Lower lobe of right lung (tissue), 2 donors: ENCODE data around the gene CNPY2. TPM values are rescaled to one million over a fixed set of nuclear protein-coding genes. Genes with fewer than 3 reads are reported as not detected.
"Not testable (repeated sequence)": the region's sequence is repeated elsewhere in the genome, so short reads cannot be mapped to it uniquely, and the experiment has no call there.

Experiments
- ATAC-seq, 2 donors: fragments of 200-7000 bp; cut with Tn5 transposase; one replicate each; pipeline ENCODE4 v1.9.1; 2020 to 2022; ENCODE audit warnings: mild to moderate bottlenecking in 2 of 2, moderate library complexity in 2 of 2
- DNase-seq: peaks from one replicate; pipeline ENCODE4 v3.0.0-alpha.2; 2020
- H3K27ac ChIP-seq: fragments of 200-600 bp; one replicate; pipeline ENCODE4 v1.8.0; 2022
- H3K27me3 ChIP-seq: fragments of 200-600 bp; one replicate; pipeline ENCODE4 v1.8.0; 2022; ENCODE audit warnings: low read depth
- H3K36me3 ChIP-seq: fragments of 200-600 bp; one replicate; pipeline ENCODE4 v1.8.0; 2022; ENCODE audit warnings: mild to moderate bottlenecking
- H3K4me1 ChIP-seq: fragments of 200-600 bp; one replicate; pipeline ENCODE4 v1.8.0; 2022
- H3K4me3 ChIP-seq: fragments of 200-600 bp; one replicate; pipeline ENCODE4 v1.8.0; 2022; ENCODE audit warnings: mild to moderate bottlenecking
- H3K9me3 ChIP-seq: fragments of 200-600 bp; one replicate; pipeline ENCODE4 v1.8.0; 2022
- intact Hi-C: fragments of 100-400 bp; cut with DNase I; formaldehyde crosslinking; loops from one replicate; pipeline ENCODE4 v1.11.0; 2022
- total RNA-seq: library from RNA; stranded (reverse); fragmentation: NEBNext Ultra II Directional; extraction: Animal tissue kit (Norgen Biotek cat#: 25700); gene quantifications from one replicate; pipeline ENCODE4 v1.2.1, GENCODE V29; 2021
- TF ChIP-seq, protein P1 (sequence below): fragments of 200-600 bp; IDR thresholded peaks from one replicate; pipeline ENCODE4 v1.8.0; 2022; ENCODE audit warnings: antibody characterized with exemption, mild to moderate bottlenecking
- donor health status: DM: no; HTN: yes; CAD: no; lungs with severe emphysema.

CNPY2 gene
- total RNA-seq, 1 donor from 2014 or later: 91.5 TPM

DNA sequence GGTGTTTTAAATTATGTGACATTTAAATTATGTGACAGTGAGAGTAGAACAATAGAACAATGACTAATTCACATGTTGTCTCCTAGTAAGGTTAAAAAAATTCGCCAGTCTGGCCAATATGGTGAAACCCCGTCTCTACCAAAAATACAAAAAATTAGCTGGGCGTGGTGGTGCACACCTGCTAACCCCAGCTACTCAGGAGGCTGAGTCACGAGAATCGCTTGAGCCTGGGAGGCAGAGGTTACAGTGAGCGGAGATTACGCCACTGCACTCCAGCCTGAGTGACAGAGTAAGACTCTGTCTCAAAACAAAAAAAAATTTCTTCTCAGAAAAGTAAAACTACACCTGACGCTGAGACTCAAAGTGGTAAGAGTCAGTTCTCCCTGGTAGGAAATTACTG, 18.4 kb downstream of the CNPY2 start:
- H3K27ac ChIP-seq: no peak overlapping the region
- H3K9me3 ChIP-seq: no peaks in the 10 kb centered on the region
- peaks cover 14% of the 10 kb centered on the region for H3K36me3 ChIP-seq
- peaks cover 60% of the 10 kb centered on the region for H3K4me1 ChIP-seq
- no peak for ATAC-seq
- TF ChIP-seq, protein P1, sequence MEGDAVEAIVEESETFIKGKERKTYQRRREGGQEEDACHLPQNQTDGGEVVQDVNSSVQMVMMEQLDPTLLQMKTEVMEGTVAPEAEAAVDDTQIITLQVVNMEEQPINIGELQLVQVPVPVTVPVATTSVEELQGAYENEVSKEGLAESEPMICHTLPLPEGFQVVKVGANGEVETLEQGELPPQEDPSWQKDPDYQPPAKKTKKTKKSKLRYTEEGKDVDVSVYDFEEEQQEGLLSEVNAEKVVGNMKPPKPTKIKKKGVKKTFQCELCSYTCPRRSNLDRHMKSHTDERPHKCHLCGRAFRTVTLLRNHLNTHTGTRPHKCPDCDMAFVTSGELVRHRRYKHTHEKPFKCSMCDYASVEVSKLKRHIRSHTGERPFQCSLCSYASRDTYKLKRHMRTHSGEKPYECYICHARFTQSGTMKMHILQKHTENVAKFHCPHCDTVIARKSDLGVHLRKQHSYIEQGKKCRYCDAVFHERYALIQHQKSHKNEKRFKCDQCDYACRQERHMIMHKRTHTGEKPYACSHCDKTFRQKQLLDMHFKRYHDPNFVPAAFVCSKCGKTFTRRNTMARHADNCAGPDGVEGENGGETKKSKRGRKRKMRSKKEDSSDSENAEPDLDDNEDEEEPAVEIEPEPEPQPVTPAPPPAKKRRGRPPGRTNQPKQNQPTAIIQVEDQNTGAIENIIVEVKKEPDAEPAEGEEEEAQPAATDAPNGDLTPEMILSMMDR: no peak
- intact Hi-C loops: no loop called here
- H3K27me3 ChIP-seq: no peaks in the 10 kb centered on the region
- no peak for DNase-seq
- no peak overlapping the region for H3K4me3 ChIP-seq

DNA sequence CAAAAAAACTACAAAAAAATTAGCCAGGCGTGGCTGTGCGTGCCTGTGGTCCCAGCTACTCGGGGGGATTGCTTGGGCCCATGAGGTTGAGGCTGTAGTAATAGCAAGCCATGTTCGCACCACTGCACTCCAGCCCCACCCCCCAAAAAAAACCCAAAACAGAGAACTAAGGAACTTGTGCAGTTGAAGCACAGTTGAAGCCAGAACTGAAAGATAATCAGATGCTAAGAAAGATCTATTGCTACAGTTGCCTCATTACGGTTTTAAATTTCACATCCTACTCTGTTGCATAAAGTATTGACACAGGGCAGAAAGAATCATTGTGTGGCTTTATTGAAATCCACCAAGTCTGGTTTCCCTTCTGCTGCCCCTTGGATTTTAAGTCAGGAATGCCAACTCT, 19.5 kb downstream of the CNPY2 start:
- Histone ChIP-seq H3K27me3 (no peaks in the 10 kb centered on the region), H3K27ac (no peak overlapping the region), H3K4me3 (no peak overlapping the region), H3K36me3 (peaks cover 20% of the 10 kb centered on the region), H3K4me1 (peaks cover 61% of the 10 kb centered on the region), H3K9me3 (no peaks in the 10 kb centered on the region)
- no peak for DNase-seq
- intact Hi-C loops: no loop called here
- TF ChIP-seq, protein P1: no peak
- ATAC-seq: no peak

GRCh38 chr12:56293795-56294194, 22.0 kb downstream of the CNPY2 start:
- Histone ChIP-seq H3K36me3 (peaks cover 36% of the 10 kb centered on the region), H3K27ac (no peak overlapping the region), H3K9me3 (no peaks in the 10 kb centered on the region), H3K4me3 (no peak overlapping the region), H3K4me1 (peaks cover 55% of the 10 kb centered on the region), H3K27me3 (no peaks in the 10 kb centered on the region)
- no peak for DNase-seq
- intact Hi-C loops: no loop called here
- no peak for ATAC-seq
- TF ChIP-seq, protein P1: no peak

DNA sequence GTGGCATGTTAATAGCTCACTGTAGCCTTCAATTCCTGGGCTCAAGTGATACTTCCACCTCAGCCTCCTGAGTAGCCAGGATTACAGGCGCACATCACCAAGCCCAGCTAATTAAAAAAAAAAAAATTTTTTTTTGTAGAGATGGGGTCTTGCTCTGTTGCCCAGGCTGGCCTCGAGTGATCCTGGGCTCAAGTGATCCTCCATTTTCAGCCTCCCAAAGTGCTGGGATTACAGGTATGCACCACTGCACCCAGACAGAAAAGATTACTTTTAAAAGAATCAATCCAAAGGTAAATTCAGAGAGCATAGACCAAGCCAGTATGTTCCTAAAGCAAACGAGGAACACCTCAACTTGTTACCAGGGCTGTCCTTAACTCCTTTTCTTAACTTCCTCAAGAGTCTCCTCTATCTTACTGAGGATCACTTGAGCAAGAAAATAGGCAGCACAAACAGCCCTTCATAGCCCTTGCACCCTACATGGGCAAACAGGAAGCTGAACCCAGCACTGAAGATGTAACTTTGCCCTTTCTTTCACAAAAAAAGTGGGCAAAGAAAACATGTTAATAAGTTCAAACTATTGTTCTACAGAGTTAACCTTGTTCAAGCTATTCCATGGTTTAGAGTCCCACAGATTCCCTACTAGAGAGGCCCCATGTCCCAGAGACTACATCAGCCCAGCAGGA, 26.9 kb downstream of the CNPY2 start:
- H3K4me1 ChIP-seq: peaks cover 52% of the 10 kb centered on the region
- H3K4me3 ChIP-seq: no peak overlapping the region
- H3K27me3 ChIP-seq: no peaks in the 10 kb centered on the region
- H3K36me3 ChIP-seq: peaks cover 54% of the 10 kb centered on the region
- TF ChIP-seq, protein P1: no peak
- intact Hi-C loops: no loop called here
- DNase-seq: no peak
- ATAC-seq: peak; percentile 57 to 73
- H3K9me3 ChIP-seq: no peaks in the 10 kb centered on the region
- H3K27ac ChIP-seq: no peak overlapping the region

GRCh38 chr12:56286044-56286830, 29.6 kb downstream of the CNPY2 start:
- H3K27ac ChIP-seq: peak overlapping the region; percentile 18
- ATAC-seq: peak; percentile 34 to 52

GRCh38 chr12:56284263-56284662, 31.5 kb downstream of the CNPY2 start:
- ATAC-seq, intact Hi-C loops, H3K27me3 ChIP-seq, H3K9me3 ChIP-seq, H3K27ac ChIP-seq, H3K4me3 ChIP-seq, DNase-seq: not testable (repeated sequence)
- peaks cover 36% of the 10 kb centered on the region for H3K4me1 ChIP-seq
- peaks cover 79% of the 10 kb centered on the region for H3K36me3 ChIP-seq

More at GRCh38 chr12:56286044-56286830, 29.6 kb downstream of the CNPY2 start:
- TF ChIP-seq, protein P1: no peak
- peaks cover 40% of the 10 kb centered on the region for H3K4me1 ChIP-seq
- intact Hi-C loops: no loop called here
- H3K9me3 ChIP-seq: no peaks in the 10 kb centered on the region
- DNase-seq: no peak
- H3K27me3 ChIP-seq: no peaks in the 10 kb centered on the region
- H3K36me3 ChIP-seq: peaks cover 72% of the 10 kb centered on the region
- no peak overlapping the region for H3K4me3 ChIP-seq
